Psoas muscle (tissue), 8 donors: ENCODE measurements around the gene UBE2F. TPM values are rescaled to one million over a fixed set of nuclear protein-coding genes. Genes with fewer than 3 reads are reported as not detected.
"Not testable (repeated sequence)": the region's sequence is repeated elsewhere in the genome, so short reads cannot be mapped to it uniquely, and the experiment has no call there.

Source experiments
- ATAC-seq, 4 donors: fragments of 200-7000 bp; cut with Tn5 transposase; one replicate each; pipeline ENCODE4 v1.9.1; 2020; ENCODE audit warnings: moderate library complexity in 3 of 4, mild to moderate bottlenecking in 2 of 4
- DNase-seq, 2 donors: peaks; one replicate each; pipeline ENCODE4 v3.0.0-alpha.2; 2020
- H3K27ac ChIP-seq: fragments of 200-600 bp; one replicate; pipeline ENCODE4 v1.8.0; 2022
- H3K27me3 ChIP-seq, 3 donors: fragments of 200-600 bp in 1 of 3; one replicate each; pipeline versions ENCODE4 v1.6.1 to v1.8.0; 2013 to 2022; ENCODE audit warnings: low read length in 2 of 3, mild to moderate bottlenecking in 2 of 3, moderate library complexity in 1 of 3; ENCODE audit not compliant: insufficient read depth in 3 of 3
- H3K36me3 ChIP-seq, 2 donors: fragments of 200-600 bp in 1 of 2; one replicate each; pipeline versions ENCODE4 v1.6.1 to v1.8.0; 2013 to 2022; ENCODE audit warnings: low read depth in 1 of 2, mild to moderate bottlenecking in 1 of 2, moderate library complexity in 1 of 2; ENCODE audit not compliant: insufficient read depth in 1 of 2
- H3K4me1 ChIP-seq: fragments of 200-600 bp; one replicate; pipeline ENCODE4 v1.8.0; 2022
- H3K4me3 ChIP-seq: fragments of 200-600 bp; one replicate; pipeline ENCODE4 v1.8.0; 2022; ENCODE audit warnings: mild to moderate bottlenecking
- H3K9me3 ChIP-seq: fragments of 200-600 bp; one replicate; pipeline ENCODE4 v1.8.0; 2022
- WGBS, 3 donors: extraction: QIAGEN DNeasy Blood & Tissue Kit; methylation state at CpG; one replicate each; pipeline versions ENCODE4 v1.1.6 to v1.1.7; 2013; 5-methylcytosine and 5-hydroxymethylcytosine counted together
- intact Hi-C, 2 donors: fragments of 100-400 bp; cut with DNase I; formaldehyde crosslinking; loops; one replicate each; pipeline versions ENCODE4 v1.11.0 to v1.14.2; 2022
- polyA plus RNA-seq, 3 donors: library from polyadenylated mRNA; stranded (reverse); fragments of 200-250 nt; gene quantifications; one replicate each; pipeline ENCODE4 v1.2.3, GENCODE V29; 2013
- total RNA-seq, 4 donors: library from RNA; stranded (reverse); fragmentation: NEBNext Ultra II Directional in 2 of 4; extraction: Animal tissue kit (Norgen Biotek cat#: 25700) in 2 of 4; gene quantifications; one replicate each; pipeline versions ENCODE4 v1.2.1 to v1.2.4, GENCODE V29; 2021 to 2023
- TF ChIP-seq, protein P1 (sequence below): fragments of 200-600 bp; IDR thresholded peaks from one replicate; pipeline ENCODE4 v1.8.0; 2022; ENCODE audit warnings: antibody characterized with exemption
- donor health status: healthy with polysubstance abuse.
- donor health status: DM: no; HTN: no; CAD: no; lungs with moderate emphysema.
- donor health status: Bipolar disorder and iron deficiency.
- donor health status: healthy.
- donor health status: DM: yes; HTN: yes; CAD: no.
- donor health status: DM: no; HTN: no; CAD: no.
- donor health status: DM: no; HTN: no; CAD: no.
- donor health status: DM: yes; HTN: yes; CAD: no.

Gene UBE2F
- total and polyA plus RNA-seq, 7 donors = 46.0 to 134 (median 67.5) TPM

DNA sequence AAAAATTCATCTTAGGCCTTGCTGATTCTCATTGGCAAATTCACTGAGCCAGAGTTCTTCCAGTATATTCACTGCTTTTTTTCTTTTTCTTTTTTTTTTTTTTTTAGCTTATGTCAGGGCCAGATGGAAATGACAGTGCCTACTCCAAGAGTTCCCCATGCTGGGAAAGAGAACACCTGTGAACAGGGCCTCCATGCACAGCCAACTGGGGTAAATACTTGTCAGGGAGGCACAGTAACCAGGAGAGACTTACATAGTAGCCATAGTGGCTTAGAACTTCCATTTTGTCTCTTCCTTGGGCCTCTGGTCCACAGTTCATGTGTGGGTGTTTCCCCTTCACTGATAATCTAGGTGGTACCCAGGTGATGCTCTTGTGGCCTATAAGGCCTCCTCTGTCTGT is 78.8 kb downstream of the UBE2F start:
- Histone ChIP-seq H3K4me1 (no peaks in the 10 kb centered on the region), H3K27ac (no peak overlapping the region), H3K27me3 (no peaks in the 10 kb centered on the region), H3K9me3 (no peaks in the 10 kb centered on the region), H3K4me3 (no peak overlapping the region), H3K36me3 (peaks cover 2 to 54% of the 10 kb centered on the region in 2 donors)
- ATAC-seq (no peak), DNase-seq (no peak)
- TF ChIP-seq, protein P1, sequence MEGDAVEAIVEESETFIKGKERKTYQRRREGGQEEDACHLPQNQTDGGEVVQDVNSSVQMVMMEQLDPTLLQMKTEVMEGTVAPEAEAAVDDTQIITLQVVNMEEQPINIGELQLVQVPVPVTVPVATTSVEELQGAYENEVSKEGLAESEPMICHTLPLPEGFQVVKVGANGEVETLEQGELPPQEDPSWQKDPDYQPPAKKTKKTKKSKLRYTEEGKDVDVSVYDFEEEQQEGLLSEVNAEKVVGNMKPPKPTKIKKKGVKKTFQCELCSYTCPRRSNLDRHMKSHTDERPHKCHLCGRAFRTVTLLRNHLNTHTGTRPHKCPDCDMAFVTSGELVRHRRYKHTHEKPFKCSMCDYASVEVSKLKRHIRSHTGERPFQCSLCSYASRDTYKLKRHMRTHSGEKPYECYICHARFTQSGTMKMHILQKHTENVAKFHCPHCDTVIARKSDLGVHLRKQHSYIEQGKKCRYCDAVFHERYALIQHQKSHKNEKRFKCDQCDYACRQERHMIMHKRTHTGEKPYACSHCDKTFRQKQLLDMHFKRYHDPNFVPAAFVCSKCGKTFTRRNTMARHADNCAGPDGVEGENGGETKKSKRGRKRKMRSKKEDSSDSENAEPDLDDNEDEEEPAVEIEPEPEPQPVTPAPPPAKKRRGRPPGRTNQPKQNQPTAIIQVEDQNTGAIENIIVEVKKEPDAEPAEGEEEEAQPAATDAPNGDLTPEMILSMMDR = no peak
- intact Hi-C loops = no loop called here

DNA sequence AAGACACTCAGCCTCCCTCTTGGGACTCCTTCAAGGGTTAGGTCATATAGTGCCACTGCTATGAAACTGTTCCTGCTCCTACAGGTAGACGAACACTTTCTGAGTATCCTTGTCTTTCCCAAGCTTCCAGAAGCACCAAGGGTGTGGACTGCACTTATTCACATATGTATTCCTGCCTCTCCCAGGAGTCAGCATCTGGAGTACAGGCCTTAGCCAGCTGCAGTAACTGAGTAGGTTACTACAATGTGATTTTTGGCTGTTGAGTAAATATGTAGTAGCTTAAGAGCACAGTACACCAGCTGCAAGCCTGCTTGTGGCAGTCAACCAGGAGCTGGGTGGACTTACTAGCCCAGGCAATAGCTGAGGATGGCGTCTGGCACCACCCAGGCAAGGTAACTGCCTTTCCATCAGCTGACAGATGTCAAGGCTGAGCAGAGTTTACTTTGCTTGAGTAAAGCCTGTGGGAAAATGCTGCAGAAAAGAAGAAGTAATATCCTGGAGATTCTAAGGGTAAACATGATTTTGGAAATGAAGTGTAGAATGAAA is 80.0 kb downstream of the UBE2F start:
- no peak overlapping the region for H3K27ac ChIP-seq
- no peak for DNase-seq
- H3K4me1 ChIP-seq = no peaks in the 10 kb centered on the region
- TF ChIP-seq, protein P1 = no peak
- no peaks in the 10 kb centered on the region for H3K27me3 ChIP-seq
- no peak overlapping the region for H3K4me3 ChIP-seq
- intact Hi-C loops = no loop called here
- no peak for ATAC-seq
- no peaks in the 10 kb centered on the region for H3K9me3 ChIP-seq
- WGBS, 3 donors = 83 to 91% (median 88%) methylated on average over 2 of the region's 2 CpGs
- H3K36me3 ChIP-seq = peaks cover 2 to 42% of the 10 kb centered on the region in 2 donors

DNA sequence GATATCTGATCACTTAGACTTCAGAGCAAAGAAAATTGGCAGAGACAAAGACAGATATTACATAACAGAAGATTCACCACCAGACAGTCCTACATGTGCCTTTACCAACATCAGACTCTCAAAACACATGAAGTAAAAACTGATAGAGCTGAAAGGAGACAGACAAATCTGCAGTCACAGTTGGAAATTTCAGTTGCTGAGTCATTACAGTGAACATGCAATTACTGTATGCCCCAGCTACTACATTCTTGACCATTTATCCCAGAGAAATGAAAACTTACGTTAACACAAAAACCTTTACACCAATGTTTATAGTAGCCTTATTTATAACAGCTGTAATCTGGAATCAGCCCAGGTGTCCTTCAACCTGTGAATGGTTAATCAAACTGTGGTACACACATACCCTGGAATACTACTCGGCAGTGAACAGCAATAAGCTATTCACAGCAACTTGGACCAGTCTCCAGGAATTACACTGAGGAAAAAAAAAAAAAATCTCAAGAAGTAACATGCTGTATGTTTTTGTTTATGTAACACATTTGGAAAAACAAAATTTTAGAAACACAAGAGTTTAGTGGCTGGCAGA is 86.5 kb downstream of the UBE2F start:
- ATAC-seq (no peak), DNase-seq (no peak)
- intact Hi-C loops = no loop called here
- TF ChIP-seq, protein P1 = no peak
- 90 to 92% (median 91%) methylated on average over 2 of the region's 2 CpGs for WGBS, 3 donors
- H3K4me1 ChIP-seq = no peaks in the 10 kb centered on the region
- H3K27me3 ChIP-seq = no peaks in the 10 kb centered on the region
- H3K9me3 ChIP-seq = no peaks in the 10 kb centered on the region
- no peak overlapping the region for H3K27ac ChIP-seq
- H3K36me3 ChIP-seq = no peaks in the 10 kb centered on the region
- no peak overlapping the region for H3K4me3 ChIP-seq

DNA sequence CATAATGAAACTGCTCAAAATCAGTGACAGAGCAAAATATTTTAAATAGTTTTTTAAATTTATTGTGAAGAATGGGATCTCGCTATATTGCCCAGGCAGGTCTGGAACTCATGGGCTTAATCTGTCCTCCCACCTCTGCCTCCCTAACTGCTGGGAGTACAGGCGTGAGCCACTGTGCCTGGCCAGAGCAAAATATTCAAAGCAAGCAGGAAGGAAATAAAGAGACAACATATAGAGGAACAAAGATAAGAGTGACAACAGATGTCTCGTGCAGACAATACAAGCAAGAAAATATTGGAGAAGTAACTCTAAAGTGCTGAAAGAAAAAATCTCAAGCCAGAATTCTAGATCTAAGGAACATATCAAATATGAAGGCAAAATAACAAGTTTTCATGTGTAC is 89.0 kb downstream of the UBE2F start:
- TF ChIP-seq, protein P1 = no peak
- Histone ChIP-seq H3K27ac (no peak overlapping the region), H3K36me3 (no peaks in the 10 kb centered on the region), H3K4me1 (peaks cover 7% of the 10 kb centered on the region), H3K9me3 (no peaks in the 10 kb centered on the region), H3K4me3 (no peak overlapping the region), H3K27me3 (no peaks in the 10 kb centered on the region)
- ATAC-seq = no peak
- 71 to 78% (median 73%) methylated on average over 3 of the region's 3 CpGs for WGBS, 3 donors
- DNase-seq = no peak
- intact Hi-C loops = no loop called here

DNA sequence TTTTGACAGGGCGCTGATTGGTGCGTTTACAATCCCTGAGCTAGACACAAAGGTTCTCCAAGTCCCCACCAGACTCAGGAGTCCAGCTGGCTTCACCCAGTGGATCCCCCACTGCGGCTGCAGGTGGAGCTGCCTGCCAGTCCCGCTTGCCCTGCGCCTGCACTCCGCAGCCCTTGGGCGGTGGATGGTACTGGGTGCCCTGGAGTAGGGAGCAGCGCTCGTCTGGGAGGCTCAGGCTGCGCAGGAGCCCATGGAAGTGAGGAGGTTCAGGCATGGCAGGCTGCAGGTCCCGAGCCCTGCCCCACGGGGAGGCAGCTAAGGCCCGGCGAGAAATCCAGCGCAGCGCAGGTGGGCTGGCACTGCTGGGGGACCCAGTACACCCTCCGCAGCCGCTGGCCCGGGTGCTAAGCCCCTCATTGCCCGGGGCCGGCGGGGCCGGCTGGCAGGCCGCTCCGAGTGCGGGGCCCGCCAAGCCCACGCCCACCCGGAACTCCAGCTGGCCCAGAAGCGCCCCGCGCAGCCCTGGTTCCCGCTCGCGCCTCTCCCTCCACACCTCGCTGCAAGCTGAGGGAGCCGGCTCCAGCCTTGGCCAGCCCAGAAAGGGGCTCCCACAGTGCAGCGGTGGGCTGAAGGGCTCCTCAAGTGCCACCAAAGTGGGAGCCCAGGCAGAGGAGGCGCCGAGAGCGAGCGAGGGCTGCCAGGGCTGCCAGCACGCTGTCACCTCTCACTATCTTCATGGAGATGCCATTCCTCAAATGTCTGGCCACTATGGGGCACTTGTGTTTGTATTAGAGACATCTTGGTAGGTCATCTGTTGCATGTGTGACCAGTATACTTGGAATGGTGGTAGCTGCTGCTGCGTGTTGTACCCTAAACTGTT is 91.1 kb downstream of the UBE2F start:
- 90 to 93% (median 92%) methylated on average over 32 to 44 of the region's 44 CpGs for WGBS, 3 donors
- H3K4me3 ChIP-seq, DNase-seq, intact Hi-C loops, H3K27me3 ChIP-seq, H3K36me3 ChIP-seq, ATAC-seq, H3K27ac ChIP-seq, H3K9me3 ChIP-seq: not testable (repeated sequence)
- peaks cover 13% of the 10 kb centered on the region for H3K4me1 ChIP-seq
